ENCODE results near the gene AZIN2. TPM values are rescaled to one million over a fixed set of nuclear protein-coding genes. Genes with fewer than 3 reads are reported as not detected.
"Not testable (repeated sequence)": the region's sequence is repeated elsewhere in the genome, so short reads cannot be mapped to it uniquely, and the experiment has no call there.

AZIN2 gene
- total RNA-seq = 0.55 TPM

DNA sequence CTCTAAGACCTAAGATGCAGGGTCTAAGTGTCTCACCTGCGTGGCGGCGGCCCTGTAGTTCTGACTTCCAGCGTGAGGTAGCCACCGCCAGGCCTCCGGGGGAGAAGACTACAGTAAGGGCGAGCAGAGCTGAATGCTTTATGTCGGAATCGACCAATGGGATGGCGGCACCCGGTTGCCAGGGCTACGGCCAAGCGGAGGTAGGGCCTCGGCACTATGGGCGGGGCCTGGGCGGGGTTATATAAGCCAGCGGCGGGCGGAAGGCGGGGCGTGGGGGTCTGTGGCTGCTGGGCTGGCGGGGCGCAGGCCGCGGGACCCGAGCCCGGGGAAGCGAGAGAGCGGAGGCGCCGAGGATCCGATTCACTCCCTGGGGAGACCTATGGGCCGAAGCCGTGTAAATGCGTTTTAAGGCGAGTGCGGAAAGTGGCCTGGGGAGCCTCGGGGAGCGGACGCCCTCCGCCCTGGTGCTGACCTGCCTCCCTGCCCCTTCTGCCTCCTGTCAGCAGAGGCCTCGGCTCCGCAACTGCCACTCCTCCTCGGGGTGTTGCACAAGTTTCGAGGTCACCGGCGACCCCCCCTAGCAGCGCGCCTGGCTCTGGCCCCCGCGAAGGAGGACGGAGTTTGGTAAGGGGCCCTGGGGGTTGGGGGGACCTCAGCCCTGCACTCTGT is at the start of gene AZIN2:
TSS of gene AZIN2 (plus strand) at position 269 of the 669 bp plus-strand sequence. CDS start 1,097 bp downstream, outside the sequence.
- DNase-seq (ENCODE audit: low spot score) (peak; percentile 93), ATAC-seq (peak; percentile 99)

DNA sequence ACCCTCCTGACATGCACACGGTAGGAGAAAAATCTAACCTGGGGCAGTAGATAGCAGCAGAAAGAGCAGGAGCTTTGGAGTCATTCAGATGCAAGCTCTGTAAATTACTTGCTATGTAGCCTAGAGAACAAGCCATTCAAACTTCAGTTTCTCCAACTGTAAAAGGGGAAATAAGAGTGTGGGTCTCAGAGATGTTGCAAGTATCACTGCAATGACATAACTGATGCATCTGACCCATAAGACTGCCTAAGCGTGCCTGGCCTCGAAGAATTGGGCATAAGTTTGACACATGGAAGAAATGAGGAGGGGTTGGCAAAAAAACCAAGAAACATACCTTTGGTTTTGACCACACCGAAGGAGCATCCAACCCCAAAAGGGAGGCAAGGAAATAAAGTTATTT is 49.4 kb upstream of the AZIN2 start:
- ATAC-seq = no peak

GRCh38 chr1:33032126-33032869 is 48.7 kb upstream of the AZIN2 start:
- ATAC-seq (no peak), DNase-seq (ENCODE audit: low spot score) (no peak)

More for the DNA sequence above, 49.4 kb upstream of the AZIN2 start:
- DNase-seq (ENCODE audit: low spot score) = no peak

- ATAC-seq = peak; percentile 51
- DNase-seq (ENCODE audit: low spot score) = no peak
These were observed 44.9 kb upstream of the AZIN2 start for GRCh38 chr1:33036051-33036525.

- DNase-seq (ENCODE audit: low spot score) (peak; percentile 98), ATAC-seq (peak; percentile 99)
These were observed 44.1 kb upstream of the AZIN2 start, which contains the start of gene AK2 for GRCh38 chr1:33036526-33037503. Gene AK2, minus strand, starts transcription at chr1:33036883. Its CDS starts 55 bp downstream, at chr1:33036828.

GRCh38 chr1:33039840-33040239 is 41.1 kb upstream of the AZIN2 start:
- DNase-seq (ENCODE audit: low spot score) = no peak

DNA sequence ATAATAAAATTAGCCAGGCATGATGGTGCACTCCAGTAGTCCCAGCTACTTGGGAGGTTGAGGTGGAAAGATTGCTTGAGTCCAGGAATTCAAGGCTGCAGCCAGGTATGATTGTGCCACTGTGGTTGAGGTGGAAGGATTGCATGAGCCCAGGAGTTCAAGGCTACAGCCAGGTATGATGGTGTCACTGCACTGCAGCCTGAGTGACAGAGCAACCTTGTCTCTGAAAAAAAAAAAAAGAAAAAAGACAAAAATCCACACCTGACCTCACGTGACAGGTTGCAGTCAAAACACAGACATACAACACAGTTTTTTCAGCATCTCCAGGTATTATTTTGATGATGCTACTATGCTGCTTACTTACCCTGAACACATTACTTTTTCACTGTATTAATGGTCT is 39.9 kb upstream of the AZIN2 start:
- DNase-seq (ENCODE audit: low spot score) (no peak), ATAC-seq (no peak)

More at GRCh38 chr1:33039840-33040239, 41.1 kb upstream of the AZIN2 start:
- ATAC-seq = no peak

GRCh38 chr1:33042831-33043230 is 38.1 kb upstream of the AZIN2 start:
- no peak for ATAC-seq

GRCh38 chr1:33043267-33044092 is 37.5 kb upstream of the AZIN2 start:
- ATAC-seq (no peak), DNase-seq (ENCODE audit: low spot score) (no peak)

More at GRCh38 chr1:33042831-33043230, 38.1 kb upstream of the AZIN2 start:
- DNase-seq (ENCODE audit: low spot score) = no peak

DNA sequence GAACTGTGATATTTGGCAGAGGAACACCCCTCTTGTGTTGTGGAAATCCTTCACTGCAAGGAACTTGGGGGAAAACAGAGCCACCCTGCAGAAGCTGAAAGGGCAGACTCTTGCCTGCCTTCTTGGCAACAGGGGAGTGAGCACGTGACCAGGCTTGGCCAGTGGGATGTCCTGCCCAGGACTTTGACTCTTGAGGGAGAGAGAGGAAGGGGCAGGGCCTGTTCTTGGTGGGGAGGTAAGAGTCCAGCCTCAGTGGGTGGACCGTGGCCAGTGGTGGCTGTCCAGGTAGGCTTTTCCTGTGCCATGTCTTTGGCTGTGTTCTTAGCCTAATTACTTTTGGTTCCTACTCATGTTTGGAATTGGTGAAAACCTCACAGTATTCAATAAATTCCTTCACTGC is 35.7 kb upstream of the AZIN2 start:
- ATAC-seq = peak; percentile 98
- DNase-seq (ENCODE audit: low spot score) = peak; percentile 84

GRCh38 chr1:33045814-33046213 is 35.1 kb upstream of the AZIN2 start:
- DNase-seq (ENCODE audit: low spot score) (no peak), ATAC-seq (no peak)

- not testable (repeated sequence) for ATAC-seq; DNase-seq (ENCODE audit: low spot score)
These were observed 34.7 kb upstream of the AZIN2 start for GRCh38 chr1:33046234-33046633.

DNA sequence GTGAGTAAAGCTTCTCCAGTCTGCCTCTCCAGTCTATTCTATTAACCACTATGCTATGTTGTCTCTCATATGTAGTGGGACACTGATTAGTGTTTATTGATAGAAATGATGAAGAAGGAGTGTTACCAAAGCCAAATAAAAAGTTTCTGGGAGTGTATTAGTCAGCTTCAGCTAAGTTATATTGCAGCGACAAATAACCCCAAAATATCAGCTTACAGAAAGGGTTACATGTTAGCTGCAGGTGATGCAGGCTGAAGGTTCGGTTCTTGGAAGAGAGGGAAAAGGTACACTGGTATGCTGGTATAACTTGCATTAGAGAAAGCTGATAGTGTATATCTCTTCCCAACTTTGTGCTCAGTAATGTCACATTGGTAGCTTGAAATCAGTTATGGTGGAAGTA is 33.7 kb upstream of the AZIN2 start:
- DNase-seq (ENCODE audit: low spot score) (no peak), ATAC-seq (no peak)

GRCh38 chr1:33047839-33048305 is 33.1 kb upstream of the AZIN2 start:
- DNase-seq (ENCODE audit: low spot score) (no peak), ATAC-seq (no peak)

DNA sequence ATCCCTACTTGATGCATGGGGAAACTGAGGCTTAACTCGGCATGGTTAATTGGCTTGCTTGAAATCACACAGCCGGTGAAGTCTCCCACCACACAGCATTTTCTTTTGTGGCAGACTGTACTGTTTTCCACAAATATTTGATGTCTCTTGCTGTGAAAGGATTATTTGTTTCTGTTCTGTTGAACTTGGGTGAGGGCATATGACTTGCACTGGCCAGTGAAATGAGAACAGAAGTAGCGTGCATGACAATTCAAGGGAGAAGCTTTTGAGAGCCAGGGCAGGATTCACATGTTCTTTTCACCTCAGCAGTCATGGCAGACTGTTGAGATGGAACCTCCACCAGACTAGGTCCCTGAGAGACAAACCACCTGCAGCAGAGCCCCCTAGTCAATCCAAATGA is 32.5 kb upstream of the AZIN2 start:
- DNase-seq (ENCODE audit: low spot score) = no peak
- no peak for ATAC-seq

- DNase-seq (ENCODE audit: low spot score) (no peak), ATAC-seq (no peak)
These were observed 31.6 kb upstream of the AZIN2 start for GRCh38 chr1:33049371-33049770.

DNA sequence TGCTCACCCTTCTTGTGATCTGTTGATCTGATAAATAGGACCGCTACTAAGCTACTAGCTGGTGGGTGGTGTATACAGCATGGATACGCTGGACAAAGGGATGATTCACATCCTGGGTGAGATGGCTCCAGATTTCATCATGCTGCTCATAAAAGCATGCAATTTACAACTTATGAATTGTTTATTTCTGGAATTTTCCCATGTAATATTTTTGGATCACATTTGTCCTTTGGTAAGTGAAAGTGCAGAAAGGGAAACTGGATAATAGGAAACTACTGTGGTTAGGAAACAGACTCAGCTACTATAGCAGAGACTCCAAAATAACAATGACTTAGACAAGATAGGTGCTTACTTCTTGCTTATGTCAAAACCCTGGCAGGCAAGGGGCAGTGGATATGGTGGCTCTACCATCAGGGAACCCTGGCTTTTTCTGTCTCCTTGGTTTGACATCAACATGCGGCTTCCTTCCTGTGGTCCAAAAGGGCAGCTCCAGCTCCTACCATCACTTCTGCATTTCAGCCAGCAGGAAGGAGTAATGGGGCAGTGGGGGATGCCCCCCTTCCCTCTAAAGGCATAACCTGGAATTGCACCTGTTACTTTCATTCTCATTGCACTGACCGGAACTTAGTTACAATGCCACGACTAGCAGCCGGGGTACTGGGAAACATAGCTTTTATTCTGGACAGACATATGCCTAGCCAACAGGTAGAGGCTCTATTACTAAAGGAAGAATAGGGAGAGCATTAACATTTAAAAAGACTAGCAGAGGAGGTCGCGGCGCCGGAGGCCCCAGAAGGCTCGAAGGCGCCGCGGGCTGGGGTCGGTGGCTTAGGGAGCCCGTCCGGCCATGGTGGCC is 30.5 kb upstream of the AZIN2 start:
- DNase-seq (ENCODE audit: low spot score) (no peak), ATAC-seq (no peak)

GRCh38 chr1:33055210-33056008 is 25.5 kb upstream of the AZIN2 start:
- DNase-seq (ENCODE audit: low spot score) (peak; percentile 83), ATAC-seq (peak; percentile 92)
